SH-SY5Y (cell line): ENCODE results near the gene PRKG1.

Experiments used
- GATA2 ChIP-seq: IDR thresholded peaks from 2 replicates; pipeline ENCODE4 v1.6.1; 2011; ENCODE audit warnings: mild to moderate bottlenecking, low read depth, low read length
- GATA3 ChIP-seq: IDR thresholded peaks from 2 replicates; pipeline ENCODE4 v1.6.1; 2011; ENCODE audit warnings: low read depth, mild to moderate bottlenecking, low read length, moderate library complexity

GRCh38 chr10:51920672-51921071 is 846.4 kb downstream of the PRKG1 start:
- no peak for TF ChIP-seq GATA3
- TF ChIP-seq GATA2: no peak
